Endometrial microvascular endothelial cells (primary cell): ENCODE results near the gene ZNF544. TPM values are rescaled to one million over a fixed set of nuclear protein-coding genes. Genes with fewer than 3 reads are reported as not detected.

Experiments
- in situ Hi-C: cut with HindIII; loops from 2 replicates; pipeline ENCODE4 v1.10.0; 2017; ENCODE audit warnings: low sequenced_read_pairs, low pct_unique_long_range_greater_than_20kb; ENCODE audit errors: inconsistent ontology term
- total RNA-seq: library from RNA; depleted of rRNA; stranded (reverse); fragments of >200 nt; gene quantifications from one replicate; pipeline ENCODE4 v1.2.3, GENCODE V29; 2015; ENCODE audit errors: inconsistent ontology term

ZNF544 gene
- total RNA-seq = 59.2 TPM

- in situ Hi-C loops = loop anchor here (10.0 kb wide), 1 partner anchor 46 kb away; the partner anchor contains the start of gene ZNF8
These were observed at the start of gene ZNF544 for GRCh38 chr19:58228585-58229254. TSS of gene ZNF544 (plus strand) at chr19:58228914. CDS start at chr19:58244024, 15,110 bp downstream.

- in situ Hi-C loops = no loop called here
These were observed 46.7 kb upstream of the ZNF544 start for GRCh38 chr19:58181902-58182576.

- in situ Hi-C loops = no loop called here
These were observed 46.1 kb upstream of the ZNF544 start for GRCh38 chr19:58182577-58182988.

- in situ Hi-C loops = no loop called here
These were observed 45.5 kb upstream of the ZNF544 start, which contains the start of gene ZNF274 for GRCh38 chr19:58182989-58183816. TSS of gene ZNF274 (plus strand) at chr19:58183061. CDS start at chr19:58183966, 905 bp downstream.

- in situ Hi-C loops = no loop called here
These were observed 44.9 kb upstream of the ZNF544 start for GRCh38 chr19:58183817-58184215.

- in situ Hi-C loops = no loop called here
These were observed 31.7 kb upstream of the ZNF544 start for GRCh38 chr19:58196901-58197616.

GRCh38 chr19:58203814-58204475 lies 24.8 kb upstream of the ZNF544 start:
- in situ Hi-C loops = no loop called here

GRCh38 chr19:58204566-58204965 lies 24.1 kb upstream of the ZNF544 start:
- in situ Hi-C loops = no loop called here

GRCh38 chr19:58209577-58209976 lies 19.1 kb upstream of the ZNF544 start:
- in situ Hi-C loops = no loop called here

- in situ Hi-C loops = no loop called here
These were observed 16.2 kb upstream of the ZNF544 start for GRCh38 chr19:58212336-58213074.

GRCh38 chr19:58213075-58213369 lies 15.7 kb upstream of the ZNF544 start:
- in situ Hi-C loops = no loop called here

- in situ Hi-C loops = no loop called here
These were observed 11.6 kb upstream of the ZNF544 start for GRCh38 chr19:58217069-58217481.

- in situ Hi-C loops = no loop called here
These were observed 10.9 kb upstream of the ZNF544 start for GRCh38 chr19:58217607-58218391.

GRCh38 chr19:58218899-58219298 lies 9.8 kb upstream of the ZNF544 start:
- in situ Hi-C loops = no loop called here

GRCh38 chr19:58227964-58228584 lies 640 bp upstream of the ZNF544 start:
- in situ Hi-C loops = loop anchor here (10.0 kb wide), 1 partner anchor 47 kb away; the partner anchor contains the start of gene ZNF8

- in situ Hi-C loops = loop anchor here (10.0 kb wide), 1 partner anchor 46 kb away; the partner anchor contains the start of gene ZNF8
These were observed 533 bp downstream of the ZNF544 start for GRCh38 chr19:58229255-58229639.

GRCh38 chr19:58237324-58237723 lies 8.6 kb downstream of the ZNF544 start:
- in situ Hi-C loops = no loop called here
